Stimulated activated CD4-positive, alpha-beta T cell treated with anti-CD3 and anti-CD28 coated beads, Interleukin-1b, Interleukin-23, amount 100 ng/mL, for 4 hours (primary cell): ENCODE results near the gene ANGPTL1.
"Not testable (repeated sequence)": the region's sequence is repeated elsewhere in the genome, so short reads cannot be mapped to it uniquely, and the experiment has no call there.

Experiments
- DNase-seq, 2 donors: peaks; one replicate each; pipeline ENCODE4 v3.0.0-alpha.2; 2020; ENCODE audit warnings: low read depth in 2 of 2

Gene ANGPTL1

DNA sequence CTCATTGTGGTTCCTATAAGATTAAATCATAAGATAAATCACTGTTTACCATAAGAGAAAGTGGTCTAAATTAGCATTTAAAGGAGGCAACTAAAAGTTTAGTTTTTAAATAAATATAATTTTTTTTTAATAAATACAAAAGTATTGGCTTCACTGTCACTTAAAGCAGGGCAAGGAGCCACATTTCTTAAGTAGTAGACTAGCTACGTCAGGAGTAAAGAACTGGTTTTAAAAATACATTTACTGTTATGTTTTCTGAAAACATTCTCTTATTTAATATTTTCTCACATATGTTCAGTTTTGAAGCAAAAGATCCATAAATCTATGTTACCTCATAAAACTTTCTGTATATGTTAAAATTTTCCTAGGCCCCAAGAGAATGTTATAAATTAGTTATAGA lies 2.2 kb downstream of the ANGPTL1 start:
- DNase-seq, result no peak

DNA sequence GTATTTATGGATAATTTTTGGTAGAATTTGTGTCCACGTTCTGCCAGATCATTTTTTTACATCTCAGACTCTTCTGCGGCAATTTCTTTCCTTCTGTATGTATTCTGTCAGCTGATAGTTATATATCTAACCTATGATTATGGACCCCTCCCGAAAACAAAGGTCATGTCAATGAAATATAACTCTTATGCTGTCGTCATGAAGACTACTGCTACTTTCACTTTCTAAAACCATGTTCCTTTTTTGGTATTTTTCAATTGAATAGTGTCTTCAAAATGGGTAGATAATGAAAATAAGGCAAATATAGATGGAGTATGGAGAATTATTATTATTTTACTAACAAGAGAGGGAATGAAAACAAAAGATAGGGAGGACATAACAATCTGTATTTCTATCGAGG lies 3.2 kb downstream of the ANGPTL1 start:
- DNase-seq, result no peak

DNA sequence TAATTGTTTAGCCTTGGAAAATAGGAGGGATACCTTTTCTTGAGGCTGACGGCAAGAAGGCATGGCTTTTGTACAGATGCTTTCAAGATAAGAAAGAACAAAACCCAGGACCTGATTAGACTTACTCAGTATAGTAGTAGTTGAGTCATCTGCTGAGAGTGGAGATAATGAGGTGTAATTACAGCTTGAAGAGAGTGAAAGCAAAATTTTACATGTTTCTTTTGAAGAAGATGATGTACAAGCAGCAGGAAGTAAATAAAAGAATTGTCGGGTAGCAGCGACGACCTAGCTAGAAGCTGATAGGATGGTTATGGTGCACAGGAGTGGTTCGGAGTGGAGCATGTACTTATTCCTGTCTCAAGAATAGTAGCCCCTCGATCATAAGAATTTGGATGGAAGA lies 6.6 kb downstream of the ANGPTL1 start:
- DNase-seq, result no peak

DNA sequence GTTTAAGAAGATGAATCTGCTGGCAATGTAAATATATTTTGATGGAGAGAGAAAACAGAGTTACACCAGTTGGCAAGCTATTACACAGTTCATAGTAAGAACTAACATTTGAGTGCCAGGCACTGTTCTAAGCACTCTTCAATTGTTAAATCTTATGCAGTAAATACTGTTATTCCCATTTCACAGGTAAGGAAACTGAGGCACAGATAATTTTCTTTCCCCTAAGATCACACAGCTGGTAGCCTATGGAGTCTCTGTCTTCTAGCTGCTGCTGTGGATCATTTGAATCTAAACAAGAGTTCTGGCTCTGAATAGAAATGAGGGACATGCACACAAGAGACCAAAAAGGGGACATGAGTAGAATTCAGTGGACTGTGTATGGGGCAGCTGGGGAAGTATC lies 8.0 kb downstream of the ANGPTL1 start:
- DNase-seq, result no peak

DNA sequence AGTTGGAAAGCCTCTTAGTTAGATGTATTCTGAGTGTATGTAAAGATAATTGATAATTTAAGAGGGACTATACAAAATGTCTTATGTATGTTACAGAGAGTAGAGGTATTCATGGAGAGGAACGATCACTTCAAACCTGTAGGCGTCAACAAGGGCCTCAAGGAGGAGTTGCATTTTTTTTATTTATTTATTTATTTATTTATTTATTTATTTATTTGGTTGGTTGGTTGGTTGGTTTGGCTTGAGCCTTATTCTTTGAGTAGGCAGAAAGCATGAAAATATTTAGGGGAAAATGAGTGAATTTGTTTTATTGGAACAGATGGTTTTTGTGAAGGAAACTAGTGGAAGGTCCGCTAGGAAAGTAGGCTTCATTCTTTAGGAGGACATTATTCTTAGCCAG lies 8.5 kb downstream of the ANGPTL1 start:
- DNase-seq, result no peak

DNA sequence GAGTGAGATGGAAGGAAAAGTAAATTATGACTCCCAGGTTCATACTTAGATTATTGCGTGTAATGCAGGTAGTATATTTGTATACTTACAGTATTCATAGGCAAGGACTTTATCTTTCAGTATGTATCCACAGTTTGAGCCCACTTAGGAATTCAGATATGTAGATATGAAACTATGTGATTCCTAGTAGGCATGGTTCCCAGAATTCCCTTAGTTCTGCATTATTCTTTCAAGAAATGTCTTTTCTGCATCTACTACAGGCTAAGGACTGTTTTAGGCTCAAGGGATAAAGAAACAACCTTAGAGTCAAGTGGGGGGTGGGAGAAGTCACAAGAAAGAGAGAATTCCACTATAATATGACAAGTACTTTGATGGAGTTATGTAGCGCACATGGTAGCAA lies 13.8 kb downstream of the ANGPTL1 start:
- no peak for DNase-seq

DNA sequence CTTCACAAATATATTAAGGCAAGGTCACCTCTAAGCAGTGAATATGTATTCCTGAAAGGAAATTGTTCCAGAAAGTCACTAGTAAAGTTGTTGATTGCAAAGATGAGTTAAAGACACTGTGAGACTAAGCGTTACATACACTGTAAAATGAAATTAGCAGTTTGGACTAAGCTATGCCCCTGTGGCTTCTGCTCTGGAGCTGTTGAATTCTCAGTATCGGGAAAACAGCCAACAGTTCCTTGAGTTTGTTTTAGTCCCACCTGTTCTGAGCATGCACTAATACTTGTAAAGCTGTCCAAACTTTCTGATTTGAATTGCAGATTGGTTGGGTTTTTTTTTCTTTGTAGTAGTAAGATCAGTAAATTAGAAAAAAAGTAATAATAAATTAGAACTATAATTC lies 21.0 kb downstream of the ANGPTL1 start:
- no peak for DNase-seq

DNA sequence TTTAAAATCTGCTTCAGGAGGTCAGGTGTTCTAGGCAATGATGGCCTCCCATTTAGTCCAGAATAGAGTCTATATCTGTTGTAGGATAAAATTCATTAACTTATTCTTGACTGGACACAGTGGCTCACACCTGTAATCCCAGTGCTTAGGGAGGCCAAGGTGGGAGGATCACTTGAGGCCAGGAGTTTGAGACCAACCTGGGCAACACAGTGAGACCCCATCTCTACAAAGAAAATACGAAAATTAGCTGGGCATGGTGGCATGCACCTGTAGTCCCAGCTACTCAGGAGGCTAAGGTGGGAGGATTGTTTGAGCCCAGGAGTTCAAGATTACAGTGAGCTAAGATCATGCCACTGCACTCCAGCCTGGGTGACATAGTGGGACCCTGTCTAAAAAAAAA lies 23.0 kb downstream of the ANGPTL1 start:
- not testable (repeated sequence) for DNase-seq

DNA sequence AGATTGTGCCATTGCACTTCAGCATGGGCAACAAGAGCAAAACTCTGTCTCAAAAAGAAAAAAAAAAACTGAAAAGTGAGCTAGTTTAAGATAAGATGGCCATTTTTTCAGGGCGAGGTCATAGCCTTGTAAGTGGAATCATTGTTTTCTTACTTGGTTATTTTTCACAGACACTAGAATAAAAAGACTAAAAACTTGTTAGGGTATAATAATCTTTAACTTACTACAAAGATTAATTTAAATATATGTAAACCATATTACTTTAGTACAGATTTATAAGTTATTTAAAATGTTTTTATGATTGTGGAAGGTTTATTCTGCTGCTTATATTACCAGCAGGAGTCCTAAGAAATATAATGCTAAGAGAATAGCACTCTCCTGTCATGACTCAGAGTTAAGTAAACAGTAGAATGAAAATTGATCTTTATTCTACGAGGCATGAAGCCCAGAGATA lies 23.5 kb downstream of the ANGPTL1 start:
- no peak for DNase-seq

DNA sequence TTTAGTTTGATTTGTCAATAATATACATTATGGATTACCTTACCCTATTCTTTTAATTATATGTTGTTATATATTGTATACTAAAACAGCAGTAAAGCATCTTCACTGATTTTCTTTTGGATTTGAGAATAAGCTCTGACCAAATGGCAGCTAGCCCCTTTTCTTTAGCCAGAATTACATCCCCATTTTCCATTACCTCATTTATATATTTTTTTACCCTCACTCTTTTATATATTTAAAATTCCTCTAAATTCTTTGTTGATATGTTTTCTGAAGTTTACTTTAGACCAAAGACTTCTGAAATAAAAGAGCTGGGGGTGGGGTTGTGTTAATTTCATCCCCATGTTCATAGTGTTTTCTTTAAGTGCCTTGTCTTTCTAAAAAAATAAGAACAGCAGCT lies 24.6 kb downstream of the ANGPTL1 start:
- no peak for DNase-seq

DNA sequence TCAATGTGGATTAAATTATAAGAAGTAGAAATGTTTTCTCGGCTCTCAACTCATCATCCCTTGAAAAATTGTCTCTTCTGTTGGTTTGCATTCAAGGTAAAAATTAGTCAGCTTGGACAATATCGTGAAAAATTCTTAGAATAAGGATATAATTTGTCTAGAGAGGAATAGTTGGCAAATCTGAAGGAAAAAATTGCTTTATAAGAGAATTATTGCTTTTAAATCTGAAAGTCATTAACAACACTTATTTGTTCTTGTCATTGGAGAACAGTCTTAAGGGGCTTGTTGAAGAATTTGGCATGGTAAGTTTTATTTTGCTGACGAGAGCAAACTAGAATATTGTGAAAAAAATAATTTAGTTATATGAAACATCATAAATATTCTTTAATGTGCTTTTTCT lies 26.4 kb downstream of the ANGPTL1 start:
- DNase-seq, result no peak

DNA sequence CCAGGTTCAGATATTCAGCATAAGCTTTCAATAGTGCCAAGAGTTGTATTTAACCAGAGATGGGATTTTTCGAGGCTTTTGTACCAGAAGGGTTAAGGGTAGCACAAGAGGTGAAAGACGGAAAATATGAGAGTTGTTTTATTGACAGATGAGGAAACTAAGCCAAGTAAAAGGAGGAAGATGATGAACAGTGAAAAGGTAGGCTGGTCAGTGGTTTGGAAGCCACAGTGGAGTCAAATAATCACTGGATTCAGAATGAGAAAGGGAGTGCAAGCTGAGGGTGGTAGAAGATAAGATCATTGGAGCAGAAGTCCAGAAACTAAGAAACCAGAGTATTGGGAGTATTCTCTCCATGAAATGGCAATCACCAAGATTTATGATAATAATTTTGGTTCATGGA lies 45.7 kb downstream of the ANGPTL1 start:
- DNase-seq, result no peak

DNA sequence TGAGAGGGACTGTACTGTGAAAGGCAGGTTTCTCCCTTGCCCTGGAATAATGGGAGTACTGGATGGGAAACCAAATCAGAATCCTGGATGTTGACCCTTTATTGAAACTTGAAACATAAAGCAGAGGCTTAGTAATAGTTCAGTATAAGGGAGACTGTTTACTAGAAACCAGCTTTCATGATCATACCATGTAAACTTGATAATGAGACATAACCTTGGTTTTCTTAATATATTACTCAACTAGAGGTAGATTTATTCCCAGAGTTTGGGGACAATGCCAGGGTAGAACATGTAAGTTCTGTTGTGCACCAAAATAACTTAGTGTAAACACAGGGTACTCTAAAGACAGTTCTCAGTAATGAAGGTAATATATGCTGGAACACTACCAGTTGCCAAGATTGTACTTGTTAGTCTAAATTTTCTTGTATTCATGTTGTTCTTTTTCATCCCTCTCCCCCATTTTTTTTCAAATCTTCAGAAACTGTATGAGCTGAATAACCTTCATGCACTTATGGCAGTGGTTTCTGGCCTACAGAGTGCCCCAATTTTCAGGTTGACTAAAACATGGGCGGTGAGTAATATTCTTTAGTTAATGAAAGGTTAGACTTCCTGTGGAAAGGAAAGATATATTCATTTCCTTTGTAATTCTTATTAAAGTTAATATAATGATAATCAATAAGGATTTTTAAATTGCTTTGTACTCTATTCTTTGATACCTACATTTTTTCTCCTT lies 49.6 kb downstream of the ANGPTL1 start:
- no peak for DNase-seq

DNA sequence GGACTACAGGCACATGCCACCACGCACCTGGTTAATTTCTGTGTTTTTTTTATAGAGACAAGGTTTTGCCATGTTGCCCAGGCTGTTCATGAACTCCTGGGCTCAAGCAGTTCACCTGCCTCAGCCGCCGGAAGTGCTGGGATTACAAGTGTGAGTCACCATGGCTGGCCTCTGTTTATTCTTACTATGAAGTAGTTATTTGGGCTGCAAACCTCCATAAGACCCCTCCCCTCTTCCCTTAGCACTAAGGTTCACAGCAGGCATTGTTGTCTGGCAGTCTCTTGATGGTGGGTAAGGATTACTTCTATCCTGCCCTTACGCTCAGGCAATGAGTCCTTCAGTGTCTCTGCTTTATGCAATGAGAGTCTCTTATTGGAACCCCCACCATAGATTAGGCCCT lies 51.8 kb downstream of the ANGPTL1 start:
- no peak for DNase-seq

DNA sequence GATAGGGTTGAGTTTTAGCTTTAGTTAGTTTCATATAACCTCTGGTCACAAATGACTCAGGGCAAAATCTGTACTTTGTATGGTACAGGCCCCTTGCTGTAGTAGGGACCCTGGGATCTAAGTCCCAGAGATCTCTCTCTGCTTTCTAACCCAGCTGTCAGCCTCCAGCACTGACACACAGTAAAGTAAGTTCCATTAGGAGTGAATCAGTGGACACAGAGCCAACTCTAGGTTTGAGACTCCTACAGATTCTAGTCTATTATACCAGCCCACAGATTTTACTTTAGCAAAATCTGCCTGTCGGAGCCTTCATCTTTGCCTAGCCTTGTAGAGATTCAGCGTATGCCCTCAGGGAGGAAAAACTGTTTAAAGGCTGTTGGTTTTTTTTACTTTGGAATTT lies 52.5 kb downstream of the ANGPTL1 start:
- no peak for DNase-seq

DNA sequence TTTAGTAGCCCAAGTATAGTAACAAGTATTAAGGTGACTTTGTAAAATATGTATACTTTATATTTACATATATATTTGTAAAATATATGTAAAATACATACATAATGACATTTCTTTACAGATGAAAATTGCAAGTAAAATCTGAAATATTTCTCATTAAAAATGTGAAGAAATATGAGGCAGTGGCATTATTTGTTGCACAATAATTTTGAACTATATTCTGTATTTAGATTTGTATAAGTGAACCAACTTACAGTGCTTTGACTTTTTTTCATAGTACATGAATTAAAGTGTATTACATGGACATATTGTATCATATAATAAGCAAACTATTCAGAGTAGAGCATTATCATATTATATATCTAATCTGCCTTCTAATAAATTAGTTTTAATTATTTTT lies 60.3 kb downstream of the ANGPTL1 start:
- DNase-seq, result no peak

DNA sequence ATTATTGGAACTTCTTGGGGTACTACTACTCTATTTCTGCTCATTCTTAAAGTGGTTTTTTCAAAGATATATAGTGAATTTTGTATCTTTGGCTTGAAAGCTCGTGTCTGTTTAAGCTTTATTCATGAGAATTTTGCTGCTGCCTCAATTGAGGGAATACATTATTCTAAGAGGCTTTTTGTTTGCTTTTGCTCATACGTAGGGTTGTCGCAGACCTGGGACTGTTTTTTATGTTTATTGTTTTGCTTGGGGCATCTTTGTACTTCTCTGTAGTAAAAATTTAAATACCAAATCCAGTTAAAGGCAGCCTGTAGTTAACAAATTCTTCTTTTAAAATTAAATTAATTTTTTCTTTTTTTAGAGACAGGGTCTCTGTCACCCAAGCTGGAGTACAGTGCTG lies 62.3 kb downstream of the ANGPTL1 start:
- no peak for DNase-seq

DNA sequence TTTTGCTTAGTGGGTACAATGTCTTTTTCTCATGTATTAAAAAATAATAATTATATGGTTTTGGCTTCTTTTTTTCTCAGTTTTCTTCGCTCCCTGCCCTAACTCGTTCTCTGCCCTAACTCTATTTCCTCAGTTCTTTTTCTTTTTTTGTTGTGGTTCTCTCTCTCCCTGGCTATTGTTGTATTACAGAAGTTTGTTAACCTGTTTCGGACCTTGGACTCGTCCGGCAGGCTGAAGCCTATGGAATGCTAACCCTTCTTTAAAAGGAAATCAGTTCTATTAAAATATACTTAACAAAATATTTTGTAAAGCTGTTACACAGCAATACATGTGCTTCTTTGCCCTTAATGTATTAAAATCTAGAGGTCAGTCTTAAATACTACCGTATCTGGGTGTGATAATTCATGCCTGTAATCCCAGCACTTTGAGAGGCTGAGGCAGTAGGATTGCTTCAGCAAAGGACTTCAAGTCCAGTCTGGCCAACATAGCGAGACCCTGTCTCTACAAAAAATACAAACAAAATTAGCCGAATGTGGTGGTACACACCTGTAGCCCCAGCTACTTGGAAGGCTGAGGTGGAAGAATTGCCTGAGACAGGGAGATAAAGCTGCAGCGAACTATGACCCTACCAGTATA lies 64.1 kb downstream of the ANGPTL1 start:
- no peak for DNase-seq

DNA sequence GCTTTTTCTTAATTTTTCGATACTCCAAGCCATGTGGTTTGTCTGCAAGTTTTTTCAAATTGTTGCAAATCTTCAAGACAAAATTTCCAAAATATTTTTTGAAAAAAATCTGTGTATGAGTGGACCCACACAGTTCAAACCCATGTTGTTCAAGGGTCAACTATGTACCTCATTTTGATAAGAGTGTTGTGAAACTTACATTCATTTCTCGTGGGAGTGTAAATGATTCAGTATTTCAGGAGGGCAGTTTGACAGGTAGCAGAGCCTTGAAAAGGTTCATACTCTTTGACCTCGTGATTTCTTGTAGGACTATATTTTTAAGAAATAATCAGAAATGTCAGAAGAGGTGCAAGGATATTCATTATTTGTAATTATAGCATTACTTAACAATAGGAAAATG lies 68.0 kb downstream of the ANGPTL1 start:
- no peak for DNase-seq
